Mesendoderm (in vitro differentiated cells): ENCODE results near the gene RTTN.

Experiments used
- DNase-seq: peaks from one replicate; pipeline ENCODE4 v3.0.0; 2013
- H2AK5ac ChIP-seq: 2 replicates; pipeline ENCODE4 v1.6.1; 2013; ENCODE audit warnings: low read length, inconsistent platforms
- H2BK120ac ChIP-seq: 2 replicates; pipeline ENCODE4 v1.6.1; 2013; ENCODE audit warnings: low read depth, mild to moderate bottlenecking, low read length, moderate library complexity, mixed read lengths
- H2BK15ac ChIP-seq: replicated peaks from 2 replicates; pipeline ENCODE4 v1.6.1; 2013; ENCODE audit warnings: low read depth, mild to moderate bottlenecking, moderate library complexity
- H2BK5ac ChIP-seq: 2 replicates; pipeline ENCODE4 v1.6.1; 2013; ENCODE audit warnings: low read length, inconsistent platforms
- H3K18ac ChIP-seq: 2 replicates; pipeline ENCODE4 v1.6.1; 2013; ENCODE audit warnings: mild to moderate bottlenecking, low read length, mixed read lengths
- H3K23ac ChIP-seq: one replicate; pipeline ENCODE4 v1.6.1; 2013; ENCODE audit warnings: low read length
- H3K27ac ChIP-seq: 2 replicates; pipeline ENCODE4 v1.5.1; 2013; ENCODE audit warnings: low read depth, mild to moderate bottlenecking, inconsistent platforms, low read length, moderate library complexity
- H3K27me3 ChIP-seq: 2 replicates; pipeline ENCODE4 v1.6.1; 2013; ENCODE audit warnings: low read length, control low read depth, mild to moderate bottlenecking, inconsistent platforms; ENCODE audit not compliant: insufficient read depth, poor library complexity
- H3K36me3 ChIP-seq: 2 replicates; pipeline ENCODE4 v1.6.1; 2013; ENCODE audit warnings: low read length, inconsistent platforms; ENCODE audit not compliant: control insufficient read depth, insufficient read depth
- H3K4ac ChIP-seq: one replicate; pipeline ENCODE4 v1.6.1; 2013; ENCODE audit warnings: low read depth, mild to moderate bottlenecking, low read length, moderate library complexity
- H3K4me1 ChIP-seq: 2 replicates; pipeline ENCODE4 v1.6.1; 2013; ENCODE audit warnings: low read depth, low read length, inconsistent platforms; ENCODE audit not compliant: control insufficient read depth
- H3K4me2 ChIP-seq: 2 replicates; pipeline ENCODE4 v1.6.1; 2013; ENCODE audit warnings: low read length
- H3K4me3 ChIP-seq: 2 replicates; pipeline ENCODE4 v1.5.1; 2013; ENCODE audit warnings: mild to moderate bottlenecking, low read length
- H3K56ac ChIP-seq: one replicate; pipeline ENCODE4 v1.6.1; 2013; ENCODE audit warnings: low read length
- H3K79me1 ChIP-seq: 2 replicates; pipeline ENCODE4 v1.6.1; 2013; ENCODE audit warnings: low read length, inconsistent platforms
- H3K79me2 ChIP-seq: 2 replicates; pipeline ENCODE4 v1.6.1; 2013; ENCODE audit warnings: mild to moderate bottlenecking, low read length; ENCODE audit not compliant: control insufficient read depth, insufficient read depth
- H3K9ac ChIP-seq: 2 replicates; pipeline ENCODE4 v1.6.1; 2013; ENCODE audit warnings: low read length, inconsistent platforms
- H4K5ac ChIP-seq: one replicate; pipeline ENCODE4 v1.6.1; 2013; ENCODE audit warnings: low read length
- H4K8ac ChIP-seq: one replicate; pipeline ENCODE4 v1.6.1; 2013; ENCODE audit warnings: low read depth, mild to moderate bottlenecking, control low read depth, low read length, moderate library complexity
- WGBS: extraction: QIAGEN DNeasy Blood & Tissue Kit; methylation state at CpG from one replicate; pipeline ENCODE4 v1.1.7; 2013; ENCODE audit warnings: low lambda C conversion rate, missing lambda C conversion rate; ENCODE audit not compliant: insufficient coverage; ENCODE audit errors: extremely low coverage; 5-methylcytosine and 5-hydroxymethylcytosine counted together

The RTTN gene

GRCh38 chr18:70233974-70234373 is 28.5 kb upstream of the RTTN start:
- no peak overlapping the region for H3K4me2 ChIP-seq
- H3K36me3 ChIP-seq = no peaks in the 10 kb centered on the region
- H3K18ac ChIP-seq = no peak overlapping the region
- H4K5ac ChIP-seq = no peak overlapping the region
- no peak overlapping the region for H2AK5ac ChIP-seq
- no peaks in the 10 kb centered on the region for H3K4me1 ChIP-seq
- H3K27me3 ChIP-seq = no peaks in the 10 kb centered on the region
- no peaks in the 10 kb centered on the region for H3K79me1 ChIP-seq
- no peak overlapping the region for H3K27ac ChIP-seq
- no peak overlapping the region for H2BK120ac ChIP-seq
- no peak overlapping the region for H3K23ac ChIP-seq
- no peak for DNase-seq
- no peak overlapping the region for H3K9ac ChIP-seq
- H2BK15ac ChIP-seq = no peak overlapping the region
- no peak overlapping the region for H3K56ac ChIP-seq
- no peak overlapping the region for H3K4ac ChIP-seq
- no peaks in the 10 kb centered on the region for H3K79me2 ChIP-seq
- no peak overlapping the region for H3K4me3 ChIP-seq
- H2BK5ac ChIP-seq = no peak overlapping the region
- no peak overlapping the region for H4K8ac ChIP-seq

DNA sequence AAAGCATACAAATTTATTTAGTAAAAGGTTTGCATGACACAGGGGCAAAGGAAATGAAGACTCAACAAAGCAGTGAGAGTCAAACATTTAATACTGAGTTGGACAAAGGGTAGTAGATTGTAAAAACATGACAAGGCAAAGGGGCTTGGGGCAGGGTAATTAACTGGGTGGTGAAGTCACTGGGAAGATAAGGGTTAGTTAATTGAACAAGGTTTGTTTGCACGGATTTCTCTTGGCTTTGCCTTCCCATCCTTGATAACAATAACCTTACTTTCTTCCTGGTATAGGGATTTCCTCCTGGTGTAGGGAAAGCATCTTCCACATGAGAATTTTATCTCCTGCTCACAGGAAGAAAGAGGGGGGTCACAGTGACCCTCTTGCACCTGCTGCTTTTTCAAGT is 26.8 kb upstream of the RTTN start:
- Histone ChIP-seq H2BK120ac (no peak overlapping the region), H3K9ac (no peak overlapping the region), H3K4me3 (no peak overlapping the region), H3K27ac (no peak overlapping the region), H3K79me2 (no peaks in the 10 kb centered on the region), H2BK15ac (no peak overlapping the region), H3K56ac (no peak overlapping the region), H3K4me1 (no peaks in the 10 kb centered on the region), H3K4me2 (no peak overlapping the region), H3K27me3 (no peaks in the 10 kb centered on the region), H3K36me3 (no peaks in the 10 kb centered on the region), H3K18ac (no peak overlapping the region), H4K5ac (no peak overlapping the region), H2AK5ac (no peak overlapping the region), H3K79me1 (no peaks in the 10 kb centered on the region), H4K8ac (no peak overlapping the region), H3K4ac (no peak overlapping the region), H2BK5ac (no peak overlapping the region), H3K23ac (no peak overlapping the region)
- peak; percentile 25 for DNase-seq
- WGBS = no CpG with 5 or more reads among the region's 1 CpG

DNA sequence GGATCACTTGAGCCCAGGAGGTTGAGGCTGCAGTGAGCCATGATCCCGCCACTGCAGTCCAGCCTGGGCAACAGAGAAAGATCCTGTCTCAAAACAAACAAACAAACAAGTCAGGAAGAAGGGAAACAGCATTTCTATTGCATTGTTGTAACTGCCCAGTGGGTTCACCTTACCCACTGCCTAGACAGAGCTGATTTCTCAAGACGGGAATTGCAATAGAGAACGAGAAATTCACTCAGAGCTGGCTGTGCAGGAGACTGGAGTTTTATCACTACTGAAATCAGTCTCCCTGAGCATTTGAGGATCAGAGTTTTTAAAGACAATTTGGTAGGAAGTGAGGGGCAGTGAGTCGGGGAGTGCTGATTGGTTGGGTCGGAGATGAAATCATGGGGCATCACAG is 24.2 kb upstream of the RTTN start:
- Histone ChIP-seq H4K5ac (no peak overlapping the region), H3K36me3 (no peaks in the 10 kb centered on the region), H3K27me3 (no peaks in the 10 kb centered on the region), H3K4me1 (no peaks in the 10 kb centered on the region), H3K18ac (no peak overlapping the region), H2BK15ac (no peak overlapping the region), H3K56ac (no peak overlapping the region), H3K4ac (no peak overlapping the region), H2BK5ac (no peak overlapping the region), H4K8ac (no peak overlapping the region), H2BK120ac (no peak overlapping the region), H3K4me3 (no peak overlapping the region), H3K79me2 (no peaks in the 10 kb centered on the region), H3K23ac (no peak overlapping the region), H3K9ac (no peak overlapping the region), H2AK5ac (no peak overlapping the region), H3K27ac (no peak overlapping the region), H3K79me1 (no peaks in the 10 kb centered on the region), H3K4me2 (no peak overlapping the region)
- DNase-seq = no peak
- no CpG with 5 or more reads among the region's 5 CpGs for WGBS

DNA sequence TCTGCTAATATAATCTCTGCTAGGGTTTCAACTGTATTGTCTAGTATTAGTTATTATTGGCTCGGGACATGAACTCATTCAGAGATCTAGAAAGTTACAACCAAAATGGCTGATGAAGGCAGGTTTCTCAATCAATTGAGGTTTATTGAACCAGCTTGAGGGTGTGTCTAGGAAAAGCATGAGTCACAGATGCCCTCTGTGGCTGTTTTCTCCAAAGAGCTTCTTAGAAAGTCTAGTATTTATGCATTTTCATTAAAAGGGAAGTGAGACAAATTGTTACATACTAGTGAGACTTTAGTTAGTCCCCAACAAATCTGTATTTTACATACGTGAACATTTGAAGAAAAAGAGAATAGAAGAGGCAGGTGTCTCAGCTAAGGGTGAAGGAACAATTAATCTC is 23.0 kb upstream of the RTTN start:
- Histone ChIP-seq H3K4me2 (no peak overlapping the region), H2BK15ac (no peak overlapping the region), H3K4ac (no peak overlapping the region), H3K18ac (no peak overlapping the region), H3K9ac (no peak overlapping the region), H2BK120ac (no peak overlapping the region), H3K27ac (no peak overlapping the region), H4K5ac (no peak overlapping the region), H2AK5ac (no peak overlapping the region), H4K8ac (no peak overlapping the region), H3K56ac (no peak overlapping the region), H3K79me2 (no peaks in the 10 kb centered on the region), H3K36me3 (no peaks in the 10 kb centered on the region), H3K4me3 (no peak overlapping the region), H3K4me1 (no peaks in the 10 kb centered on the region), H3K79me1 (no peaks in the 10 kb centered on the region), H3K27me3 (no peaks in the 10 kb centered on the region), H2BK5ac (no peak overlapping the region), H3K23ac (no peak overlapping the region)
- DNase-seq = no peak
- WGBS = no CpG with 5 or more reads among the region's 2 CpGs

DNA sequence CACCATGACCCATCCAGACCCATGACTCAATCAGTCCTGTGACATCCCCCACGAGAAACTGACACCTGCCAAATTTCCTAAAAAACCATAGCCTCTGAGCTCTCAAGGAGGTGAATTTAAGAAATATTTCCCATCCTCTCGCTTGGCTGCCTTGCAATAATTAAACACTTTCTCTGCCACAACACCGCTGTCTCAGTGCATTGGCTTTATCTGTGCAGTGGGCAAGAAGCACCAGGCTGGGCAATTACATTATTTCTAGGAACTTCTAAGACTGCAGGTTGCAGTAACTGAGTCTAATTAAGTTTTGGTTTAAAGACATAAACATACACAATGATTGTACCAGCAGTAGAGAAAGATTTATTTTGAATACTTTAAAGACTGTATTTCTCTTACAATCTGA is 22.0 kb upstream of the RTTN start:
- Histone ChIP-seq H3K27ac (no peak overlapping the region), H3K23ac (no peak overlapping the region), H3K36me3 (no peaks in the 10 kb centered on the region), H3K9ac (no peak overlapping the region), H3K79me1 (no peaks in the 10 kb centered on the region), H3K56ac (no peak overlapping the region), H4K8ac (no peak overlapping the region), H2BK15ac (no peak overlapping the region), H2BK120ac (no peak overlapping the region), H3K4me2 (no peak overlapping the region), H2BK5ac (no peak overlapping the region), H3K4ac (no peak overlapping the region), H4K5ac (no peak overlapping the region), H3K4me3 (no peak overlapping the region), H3K18ac (no peak overlapping the region), H3K4me1 (no peaks in the 10 kb centered on the region), H3K79me2 (no peaks in the 10 kb centered on the region), H2AK5ac (no peak overlapping the region), H3K27me3 (no peaks in the 10 kb centered on the region)
- WGBS = no CpG with 5 or more reads among the region's 3 CpGs
- DNase-seq = no peak

GRCh38 chr18:70221915-70222278 is 16.4 kb upstream of the RTTN start:
- Histone ChIP-seq H3K9ac (no peak overlapping the region), H2BK5ac (no peak overlapping the region), H4K5ac (no peak overlapping the region), H3K79me2 (no peaks in the 10 kb centered on the region), H2BK120ac (no peak overlapping the region), H3K23ac (no peak overlapping the region), H3K27ac (no peak overlapping the region), H2BK15ac (peak overlapping the region; percentile 57), H3K79me1 (no peaks in the 10 kb centered on the region), H3K4ac (no peak overlapping the region), H2AK5ac (no peak overlapping the region), H3K4me1 (peaks cover 5% of the 10 kb centered on the region), H3K27me3 (no peaks in the 10 kb centered on the region), H3K4me3 (no peak overlapping the region), H3K4me2 (no peak overlapping the region), H4K8ac (no peak overlapping the region), H3K18ac (no peak overlapping the region), H3K56ac (no peak overlapping the region), H3K36me3 (no peaks in the 10 kb centered on the region)
- no peak for DNase-seq
- no CpG with 5 or more reads among the region's 6 CpGs for WGBS
